PC-3 (cell line): Measurements from ENCODE around the gene CDCA4. TPM values are rescaled to one million over a fixed set of nuclear protein-coding genes. Genes with fewer than 3 reads are reported as not detected.
A peak's percentile ranks its signal among the peaks of the same experiment; 100 is the strongest.

Source experiments
- ATAC-seq: fragments of 200-7000 bp; cut with Tn5 transposase; 2 replicates; pipeline ENCODE4 v1.9.1; 2020; ENCODE audit warnings: mild to moderate bottlenecking, moderate library complexity
- BruUV-seq: library from RNA; stranded (reverse); fragments of 400-500 nt; replicated peaks from 2 replicates; lab custom pipeline; 2021; lab: Mats Ljungman, UMichigan
- CTCF ChIA-PET: fragments of 300-600 bp; sonication (Branson Sonifier 250); formaldehyde crosslinking; loops from one replicate; lab custom pipeline; 2022; ENCODE audit warnings: antibody characterized with exemption; lab: Charles Lee
- POLR2A ChIA-PET: fragments of 300-600 bp; sonication (Branson Sonifier 250); formaldehyde crosslinking; loops from one replicate; lab custom pipeline; 2022; ENCODE audit warnings: antibody characterized with exemption; ENCODE audit not compliant: unreplicated experiment; lab: Charles Lee
- DNase-seq: peaks from one replicate; pipeline ENCODE4 v3.0.0-alpha.2; 2015
- H2AFZ ChIP-seq: fragments of 300-600 bp; sonication (generic); 2 replicates; pipeline ENCODE4 v1.6.0; 2016; ENCODE audit warnings: antibody characterized with exemption, low read length
- H3F3A ChIP-seq: fragments of 300-600 bp; sonication (generic); one replicate; pipeline ENCODE4 v1.6.0; 2017; ENCODE audit warnings: antibody characterized with exemption, low read length, control low read depth, mild to moderate bottlenecking; ENCODE audit not compliant: unreplicated experiment
- H3K27ac ChIP-seq: fragments of 300-600 bp; sonication (generic); 2 replicates; pipeline ENCODE4 v1.5.1; 2016; ENCODE audit warnings: mild to moderate bottlenecking, low read length
- H3K27me3 ChIP-seq: fragments of 300-600 bp; sonication (generic); 2 replicates; pipeline ENCODE4 v1.6.1; 2016; ENCODE audit warnings: low read length, mixed read lengths
- H3K36me3 ChIP-seq: fragments of 300-600 bp; sonication (generic); 2 replicates; pipeline ENCODE4 v1.6.1; 2016; ENCODE audit warnings: low read depth, mixed run types, low read length, mixed read lengths
- H3K4me1 ChIP-seq: fragments of 300-600 bp; sonication (generic); 2 replicates; pipeline ENCODE4 v1.5.1; 2016; ENCODE audit warnings: low read length; ENCODE audit not compliant: insufficient read depth
- H3K4me2 ChIP-seq: fragments of 300-600 bp; sonication (generic); 2 replicates; pipeline ENCODE4 v1.6.0; 2016; ENCODE audit warnings: low read length
- H3K4me3 ChIP-seq: fragments of 300-600 bp; sonication (generic); 2 replicates; pipeline ENCODE4 v1.5.1; 2016; ENCODE audit warnings: mild to moderate bottlenecking, low read length, mixed read lengths
- H3K79me2 ChIP-seq: fragments of 300-600 bp; sonication (generic); 2 replicates; pipeline ENCODE4 v1.6.1; 2017; ENCODE audit warnings: low read length, mixed read lengths
- H3K9ac ChIP-seq: fragments of 300-600 bp; sonication (generic); 2 replicates; pipeline ENCODE4 v1.6.0; 2016; ENCODE audit warnings: mild to moderate bottlenecking, low read length
- H3K9me2 ChIP-seq: fragments of 300-600 bp; sonication (generic); replicated peaks from 2 replicates; pipeline ENCODE4 v1.6.1; 2016; ENCODE audit warnings: mixed run types, low read length, mixed read lengths
- H3K9me3 ChIP-seq: fragments of 300-600 bp; sonication (generic); 2 replicates; pipeline ENCODE4 v1.6.1; 2016; ENCODE audit warnings: low read length, mixed read lengths
- H4K20me1 ChIP-seq: fragments of 300-600 bp; sonication (generic); 2 replicates; pipeline ENCODE4 v1.6.1; 2016; ENCODE audit warnings: low read length, mixed read lengths
- CTCF ChIP-seq: fragments of 300-600 bp; sonication (generic); conservative IDR thresholded peaks from 2 replicates; pipeline ENCODE4 v1.5.1; 2017; ENCODE audit warnings: antibody characterized with exemption, low read depth, mild to moderate bottlenecking, low read length
- EZH2 ChIP-seq: fragments of 300-600 bp; sonication (generic); IDR thresholded peaks from one replicate; pipeline ENCODE4 v1.6.1; 2017; ENCODE audit warnings: antibody characterized with exemption, mild to moderate bottlenecking, low read length; ENCODE audit not compliant: unreplicated experiment
- EZH2phosphoT487 ChIP-seq: fragments of 300-600 bp; sonication (generic); IDR thresholded peaks from 2 replicates; pipeline ENCODE4 v1.6.1; 2018; ENCODE audit warnings: mild to moderate bottlenecking, antibody characterized with exemption, low read length, borderline replicate concordance
- intact Hi-C: fragments of 100-400 bp; cut with micrococcal nuclease; formaldehyde crosslinking; loops from 2 replicates; pipeline ENCODE4 v1.9.0; 2023
- total RNA-seq: library from RNA; depleted of rRNA; stranded (reverse); fragments of >200 nt; gene quantifications from 2 replicates; pipeline ENCODE4 v1.2.3, GENCODE V29; 2014

Gene CDCA4
- total RNA-seq, 1 experiment from 2014 or later, result 113 TPM

GRCh38 chr14:105010891-105011291 lies 10.0 kb downstream of the CDCA4 start:
- intact Hi-C loops, result no loop called here
- Histone ChIP-seq H3K36me3 (peaks cover 43% of the 10 kb centered on the region), H3K4me3 (no peak overlapping the region), H3K9ac (no peak overlapping the region), H3K9me3 (no peaks in the 10 kb centered on the region), H3K79me2 (peaks cover 78% of the 10 kb centered on the region), H3K9me2 (no peaks in the 10 kb centered on the region), H3F3A (peaks cover 11% of the 10 kb centered on the region), H3K27me3 (no peaks in the 10 kb centered on the region), H3K27ac (no peak overlapping the region), H3K4me1 (peaks cover 18% of the 10 kb centered on the region), H3K4me2 (no peak overlapping the region), H4K20me1 (peaks cover 93% of the 10 kb centered on the region), H2AFZ (no peak overlapping the region)
- POLR2A ChIA-PET, result interaction anchor here (0.6 kb wide), 1 partner anchor 114 kb away, joined by 3 read pairs; no protein-coding TSS in a partner anchor
- no TSS peak for BruUV-seq
- CTCF ChIA-PET, result no interaction called here
- DNase-seq (no peak), ATAC-seq (no peak)
- TF ChIP-seq CTCF (no peak), EZH2phosphoT487 (no peak), EZH2 (no peak)

- no peak overlapping the region for H3K4me2 ChIP-seq
- H3K79me2 ChIP-seq, result peaks cover 70% of the 10 kb centered on the region
- TF ChIP-seq EZH2 (no peak), CTCF (no peak), EZH2phosphoT487 (no peak)
- no peaks in the 10 kb centered on the region for H3K9me2 ChIP-seq
- H3K27ac ChIP-seq, result no peak overlapping the region
- ChIA-PET POLR2A (no interaction called here), CTCF (no interaction called here)
- H4K20me1 ChIP-seq, result peaks cover 87% of the 10 kb centered on the region
- peaks cover 11% of the 10 kb centered on the region for H3F3A ChIP-seq
- H3K9me3 ChIP-seq, result no peaks in the 10 kb centered on the region
- peaks cover 42% of the 10 kb centered on the region for H3K36me3 ChIP-seq
- no peaks in the 10 kb centered on the region for H3K27me3 ChIP-seq
- no peak overlapping the region for H3K4me3 ChIP-seq
- H2AFZ ChIP-seq, result no peak overlapping the region
- ATAC-seq (no peak), DNase-seq (no peak)
- intact Hi-C loops, result no loop called here
- no peak overlapping the region for H3K9ac ChIP-seq
- BruUV-seq, result TSS peak; percentile 1
- H3K4me1 ChIP-seq, result peaks cover 10% of the 10 kb centered on the region; the same call in 1 of the 2 replicates
Observed at GRCh38 chr14:105010106-105010505, 10.8 kb downstream of the CDCA4 start.

- intact Hi-C loops, result no loop called here
- no peak for DNase-seq
- Histone ChIP-seq H4K20me1 (peaks cover 64% of the 10 kb centered on the region), H3K9me3 (no peaks in the 10 kb centered on the region), H3K4me3 (no peak overlapping the region), H3K4me2 (no peak overlapping the region), H3K9me2 (no peaks in the 10 kb centered on the region), H3K27me3 (no peaks in the 10 kb centered on the region), H3K4me1 (peaks cover 11% of the 10 kb centered on the region), H2AFZ (no peak overlapping the region), H3K36me3 (peaks cover 42% of the 10 kb centered on the region), H3K9ac (no peak overlapping the region), H3K27ac (no peak overlapping the region), H3F3A (peaks cover 6% of the 10 kb centered on the region), H3K79me2 (peaks cover 46% of the 10 kb centered on the region)
- no peak for ATAC-seq
- TF ChIP-seq EZH2 (no peak), EZH2phosphoT487 (no peak), CTCF (no peak)
- ChIA-PET POLR2A (interaction anchor here (0.5 kb wide), 1 partner anchor 11 kb away, joined by 10 read pairs; no protein-coding TSS in a partner anchor), CTCF (no interaction called here)
- no TSS peak for BruUV-seq
Observed at GRCh38 chr14:105007593-105008264, 13.2 kb downstream of the CDCA4 start.
